ENCODE results near the gene PLCB1.
"Not testable (repeated sequence)": the region's sequence is repeated elsewhere in the genome, so short reads cannot be mapped to it uniquely, and the experiment has no call there.

The PLCB1 gene

GRCh38 chr20:8431538-8432434, 299.7 kb downstream of the PLCB1 start:
- no peak for TF ChIP-seq CTCF (IDR thresholded peaks at IDR 0.05; ENCODE audit: low read length, missing control alignments)
- H3K4me3 ChIP-seq (replicated peaks; ENCODE audit: low read depth, low read length) = no peak overlapping the region
- peak; percentile 87 for DNase-seq (ENCODE audit: low read depth)

GRCh38 chr20:8432435-8433148, 300.5 kb downstream of the PLCB1 start:
- no peak for DNase-seq (ENCODE audit: low read depth)
- TF ChIP-seq CTCF (IDR thresholded peaks at IDR 0.05; ENCODE audit: low read length, missing control alignments) = no peak
- H3K4me3 ChIP-seq (replicated peaks; ENCODE audit: low read depth, low read length) = no peak overlapping the region

GRCh38 chr20:8433291-8433690, 301.2 kb downstream of the PLCB1 start:
- no peak for DNase-seq (ENCODE audit: low read depth)
- no peak overlapping the region for H3K4me3 ChIP-seq (replicated peaks; ENCODE audit: low read depth, low read length)
- TF ChIP-seq CTCF (IDR thresholded peaks at IDR 0.05; ENCODE audit: low read length, missing control alignments) = no peak

- H3K4me3 ChIP-seq (replicated peaks; ENCODE audit: low read depth, low read length) = no peak overlapping the region
- TF ChIP-seq CTCF (IDR thresholded peaks at IDR 0.05; ENCODE audit: low read length, missing control alignments) = no peak
- peak; percentile 80 for DNase-seq (ENCODE audit: low read depth)
Measured at GRCh38 chr20:8434326-8434876, 302.3 kb downstream of the PLCB1 start.

GRCh38 chr20:8435285-8436035, 303.4 kb downstream of the PLCB1 start:
- H3K4me3 ChIP-seq (replicated peaks; ENCODE audit: low read depth, low read length) = no peak overlapping the region
- no peak for DNase-seq (ENCODE audit: low read depth)
- no peak for TF ChIP-seq CTCF (IDR thresholded peaks at IDR 0.05; ENCODE audit: low read length, missing control alignments)

GRCh38 chr20:8436938-8437337, 304.9 kb downstream of the PLCB1 start:
- not testable (repeated sequence) for H3K4me3 ChIP-seq (replicated peaks; ENCODE audit: low read depth, low read length); DNase-seq (ENCODE audit: low read depth)

GRCh38 chr20:8438748-8439147, 306.7 kb downstream of the PLCB1 start:
- no peak for TF ChIP-seq CTCF (IDR thresholded peaks at IDR 0.05; ENCODE audit: low read length, missing control alignments)
- no peak for DNase-seq (ENCODE audit: low read depth)
- H3K4me3 ChIP-seq (replicated peaks; ENCODE audit: low read depth, low read length) = no peak overlapping the region

Data from fibroblast of pulmonary artery (primary cell).